A549 (cell line): ENCODE data around the gene HLA-DMB. TPM values are rescaled to one million over a fixed set of nuclear protein-coding genes. Genes with fewer than 3 reads are reported as not detected.

Experiments
- ATAC-seq, 2 experiments: fragments of 200-7000 bp in 1 of 2; fragments of >200 bp in 1 of 2; cut with Nextera tagmentation in 1 of 2; cut with Tn5 transposase in 1 of 2; 3 replicates each; pipeline versions ENCODE4 v1.8.0 to v1.9.1; 2018 to 2020; ENCODE audit warnings: mild to moderate bottlenecking in 1 of 2, moderate library complexity in 1 of 2
- CTCF ChIA-PET: fragments of 300-600 bp; sonication (Branson Sonifier 250); formaldehyde crosslinking; extraction: SDS; loops from one replicate; lab custom pipeline; 2021; ENCODE audit warnings: antibody characterized with exemption, inconsistent platforms; lab: Yijun Ruan, JAX
- POLR2A ChIA-PET: fragments of 350-600 bp; formaldehyde crosslinking; extraction: SDS; loops from one replicate; lab custom pipeline; 2021; ENCODE audit warnings: antibody characterized with exemption, inconsistent platforms; lab: Yijun Ruan, JAX
- DNase-seq, 2 experiments: peaks; one replicate each; pipeline versions ENCODE4 v3.0.0 to v3.0.0-alpha.2; 2011 to 2016; ENCODE audit warnings: low read depth in 1 of 2, low spot score in 1 of 2
- FAIRE-seq: peaks from 2 replicates; lab custom pipeline; 2011; peaks lifted over from hg19 to GRCh38; lab: Jason Lieb, UNC
- H3K27ac ChIP-seq, 2 experiments: fragments of >200 bp; sonication (Bioruptor Twin); formaldehyde crosslinking; 3 replicates each; pipeline ENCODE4 v1.5.1; 2016 to 2017
- H3K4me1 ChIP-seq: fragments of >200 bp; sonication (Bioruptor Twin); formaldehyde crosslinking; 3 replicates; pipeline ENCODE4 v1.6.1; 2016
- H3K4me2 ChIP-seq: fragments of >200 bp; sonication (Bioruptor Twin); formaldehyde crosslinking; 3 replicates; pipeline ENCODE4 v1.6.1; 2016
- H3K4me3 ChIP-seq: fragments of >200 bp; sonication (Bioruptor Twin); formaldehyde crosslinking; 3 replicates; pipeline ENCODE4 v1.5.1; 2016
- H3K9me3 ChIP-seq: fragments of >200 bp; sonication (Bioruptor Twin); formaldehyde crosslinking; 3 replicates; pipeline ENCODE4 v1.6.1; 2016
- CEBPB ChIP-seq, 2 experiments: fragments of >200 bp in 1 of 2; sonication (Bioruptor Twin) in 1 of 2; formaldehyde crosslinking in 1 of 2; IDR thresholded peaks; 2 replicates each; pipeline ENCODE4 v1.6.1; 2012 to 2016
- CHD2 ChIP-seq: fragments of 150-350 bp; IDR thresholded peaks from 2 replicates; pipeline ENCODE4 v1.6.1; 2014; ENCODE audit warnings: low read length; ENCODE audit not compliant: partially characterized antibody
- HMGXB4 ChIP-seq: fragments of 250-450 bp; sonication (Bioruptor Pico); IDR thresholded peaks from 2 replicates; pipeline ENCODE4 v1.5.0; 2021; ENCODE audit warnings: mild to moderate bottlenecking, moderate library complexity, borderline replicate concordance
- KDM1A ChIP-seq: fragments of 200-600 bp; sonication (generic); IDR thresholded peaks from 2 replicates; pipeline ENCODE4 v1.6.1; 2016; ENCODE audit warnings: low read depth, mild to moderate bottlenecking
- MAFK ChIP-seq: fragments of 450-650 bp; IDR thresholded peaks from 2 replicates; pipeline ENCODE4 v1.6.1; 2014; ENCODE audit not compliant: partially characterized antibody
- NFE2L2 ChIP-seq: fragments of 150-350 bp; conservative IDR thresholded peaks from 2 replicates; pipeline ENCODE4 v1.6.1; 2014; ENCODE audit warnings: low read length
- POLR2A ChIP-seq: IDR thresholded peaks from 2 replicates; pipeline ENCODE4 v1.6.1; 2012; ENCODE audit warnings: mild to moderate bottlenecking, low read length
- POLR2AphosphoS2 ChIP-seq: conservative IDR thresholded peaks from 2 replicates; pipeline ENCODE4 v1.6.1; 2012; ENCODE audit warnings: low read length, improper control_type of control experiment, inconsistent platforms
- RAD21 ChIP-seq, 2 experiments: fragments of >200 bp in 1 of 2; sonication (Bioruptor Twin) in 1 of 2; formaldehyde crosslinking in 1 of 2; IDR thresholded peaks in 1 of 2; conservative IDR thresholded peaks in 1 of 2; 2 replicates in 1 of 2; 3 replicates in 1 of 2; pipeline ENCODE4 v1.6.1; 2012 to 2018; ENCODE audit warnings: inconsistent platforms in 1 of 2
- RARB ChIP-seq: fragments of 250-450 bp; sonication (Bioruptor Pico); IDR thresholded peaks from 2 replicates; pipeline ENCODE4 v1.8.0; 2021; ENCODE audit warnings: mild to moderate bottlenecking, moderate library complexity
- RCOR1 ChIP-seq: fragments of 150-350 bp; IDR thresholded peaks from 2 replicates; pipeline ENCODE4 v1.6.1; 2014; ENCODE audit warnings: antibody characterized with exemption, low read length, low read depth
- REST ChIP-seq: fragments of 200-600 bp; sonication (generic); IDR thresholded peaks from 2 replicates; pipeline ENCODE4 v1.6.1; 2016; ENCODE audit warnings: antibody characterized with exemption, mild to moderate bottlenecking, moderate library complexity
- RFX5 ChIP-seq: fragments of 450-650 bp; IDR thresholded peaks from 2 replicates; pipeline ENCODE4 v1.7.1; 2014; ENCODE audit warnings: antibody characterized with exemption, mild to moderate bottlenecking, moderate library complexity
- RNF2 ChIP-seq: fragments of 200-600 bp; sonication (generic); IDR thresholded peaks from 2 replicates; pipeline ENCODE4 v1.6.1; 2016; ENCODE audit warnings: low read depth, mild to moderate bottlenecking, antibody characterized with exemption, moderate library complexity, borderline replicate concordance
- TFCP2L1 ChIP-seq: fragments of 250-450 bp; sonication (Bioruptor Pico); IDR thresholded peaks from 2 replicates; pipeline ENCODE4 v1.5.0; 2021; ENCODE audit warnings: mild to moderate bottlenecking
- ZC3H11A ChIP-seq: fragments of 450-650 bp; IDR thresholded peaks from 2 replicates; pipeline ENCODE4 v1.6.1; 2014; ENCODE audit warnings: antibody characterized with exemption, mild to moderate bottlenecking
- ZNF302 ChIP-seq: fragments of 250-450 bp; sonication (Bioruptor Pico); IDR thresholded peaks from 2 replicates; pipeline ENCODE4 v1.9.0; 2021; ENCODE audit warnings: inconsistent platforms, mild to moderate bottlenecking, moderate library complexity
- polyA plus RNA-seq, 4 experiments: library from polyadenylated mRNA; depleted of rRNA in 3 of 4; stranded (reverse); fragments of >200 nt; fragmentation: RNase III in 1 of 4; extraction: RNeasy Plus Mini Kit Qiagen cat#74134 plus additional on column Dnase treatment in 1 of 4; gene quantifications; 2 replicates in 3 of 4; 3 replicates in 1 of 4; pipeline ENCODE4 v1.2.3, GENCODE V29; 2011 to 2017
- TF ChIP-seq, protein P1 (sequence below): fragments of >200 bp; sonication (Bioruptor Twin); formaldehyde crosslinking; IDR thresholded peaks from 2 replicates; pipeline ENCODE4 v1.6.1; 2016
- TF ChIP-seq, protein P2 (sequence below): fragments of >200 bp; sonication (Bioruptor Twin); formaldehyde crosslinking; IDR thresholded peaks from 3 replicates; pipeline ENCODE4 v1.6.1; 2016
- TF ChIP-seq, protein P3 (sequence below): IDR thresholded peaks from 2 replicates; pipeline ENCODE4 v1.6.1; 2012; ENCODE audit warnings: low read depth, borderline replicate concordance

HLA-DMB gene
- polyA plus RNA-seq, 2 of the 4 experiments (the other 2 are of a cell fraction) = 3.7 to 14.3 TPM

DNA sequence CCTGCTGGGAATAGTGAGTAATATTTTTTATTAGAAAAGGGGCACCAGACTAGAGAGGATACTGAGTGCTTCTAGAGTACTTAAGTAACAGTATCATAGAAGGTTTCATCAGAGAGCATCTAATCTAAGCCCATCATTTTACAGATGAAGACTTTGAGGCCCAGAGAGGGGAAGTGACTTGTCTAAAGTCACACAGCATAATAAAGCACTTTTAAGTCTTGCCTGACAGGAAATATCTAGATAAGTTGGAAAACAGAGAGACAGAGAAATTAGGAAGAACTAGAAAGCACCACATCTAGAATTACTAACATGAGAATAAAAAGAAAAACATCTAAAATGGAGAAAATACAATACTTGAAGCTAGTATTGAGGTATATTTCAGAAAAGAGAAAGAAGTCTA lies 6.1 kb upstream of the HLA-DMB start:
- Histone ChIP-seq H3K27ac (no peak overlapping the region), H3K4me3 (no peak overlapping the region), H3K4me1 (no peaks in the 10 kb centered on the region), H3K4me2 (no peak overlapping the region), H3K9me3 (peaks cover 4% of the 10 kb centered on the region; the same call in 1 of the 3 replicates)
- CTCF ChIA-PET = interaction anchor here (0.7 to 2.6 kb wide), 17 partner anchors 11 to 526 kb away, joined by 3 to 32 read pairs (median 7); partner anchors contain the start of genes BRD2 and TAP2
- TF ChIP-seq RCOR1 = no peak
- POLR2A ChIA-PET = no interaction called here
- FAIRE-seq (no peak), ATAC-seq (no peak), DNase-seq (no peak)

- no peak overlapping the region for H3K4me3 ChIP-seq
- H3K27ac ChIP-seq = no peak overlapping the region
- CTCF ChIA-PET = no interaction called here
- no peak for DNase-seq
- FAIRE-seq = no peak
- POLR2A ChIA-PET = no interaction called here
- H3K9me3 ChIP-seq = peaks cover 4% of the 10 kb centered on the region; the same call in 1 of the 3 replicates
- H3K4me2 ChIP-seq = no peak overlapping the region
- ATAC-seq = no peak
- TF ChIP-seq, protein P1, sequence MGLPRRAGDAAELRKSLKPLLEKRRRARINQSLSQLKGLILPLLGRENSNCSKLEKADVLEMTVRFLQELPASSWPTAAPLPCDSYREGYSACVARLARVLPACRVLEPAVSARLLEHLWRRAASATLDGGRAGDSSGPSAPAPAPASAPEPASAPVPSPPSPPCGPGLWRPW = no peak
- no peak for TF ChIP-seq ZC3H11A
- no peak for TF ChIP-seq NFE2L2
- no peak for TF ChIP-seq POLR2A
- TF ChIP-seq, protein P2, sequence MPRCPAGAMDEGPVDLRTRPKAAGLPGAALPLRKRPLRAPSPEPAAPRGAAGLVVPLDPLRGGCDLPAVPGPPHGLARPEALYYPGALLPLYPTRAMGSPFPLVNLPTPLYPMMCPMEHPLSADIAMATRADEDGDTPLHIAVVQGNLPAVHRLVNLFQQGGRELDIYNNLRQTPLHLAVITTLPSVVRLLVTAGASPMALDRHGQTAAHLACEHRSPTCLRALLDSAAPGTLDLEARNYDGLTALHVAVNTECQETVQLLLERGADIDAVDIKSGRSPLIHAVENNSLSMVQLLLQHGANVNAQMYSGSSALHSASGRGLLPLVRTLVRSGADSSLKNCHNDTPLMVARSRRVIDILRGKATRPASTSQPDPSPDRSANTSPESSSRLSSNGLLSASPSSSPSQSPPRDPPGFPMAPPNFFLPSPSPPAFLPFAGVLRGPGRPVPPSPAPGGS = no peak
- TF ChIP-seq, protein P3, sequence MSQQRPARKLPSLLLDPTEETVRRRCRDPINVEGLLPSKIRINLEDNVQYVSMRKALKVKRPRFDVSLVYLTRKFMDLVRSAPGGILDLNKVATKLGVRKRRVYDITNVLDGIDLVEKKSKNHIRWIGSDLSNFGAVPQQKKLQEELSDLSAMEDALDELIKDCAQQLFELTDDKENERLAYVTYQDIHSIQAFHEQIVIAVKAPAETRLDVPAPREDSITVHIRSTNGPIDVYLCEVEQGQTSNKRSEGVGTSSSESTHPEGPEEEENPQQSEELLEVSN = no peak
- TF ChIP-seq RFX5 = no peak
- TF ChIP-seq HMGXB4 = no peak
- no peak for TF ChIP-seq RARB (CRISPR knock-in tag)
- no peak for TF ChIP-seq TFCP2L1 (CRISPR knock-in tag)
- no peak for TF ChIP-seq REST
- no peak for TF ChIP-seq ZNF302 (CRISPR knock-in tag)
- TF ChIP-seq RNF2 = no peak
- TF ChIP-seq MAFK = no peak
- no peak for TF ChIP-seq RAD21 (conservative IDR thresholded peaks at IDR 0.05 in 1 of 2, IDR thresholded peaks at IDR 0.05 in 1 of 2)
- no peak for TF ChIP-seq CHD2
- no peak for TF ChIP-seq POLR2AphosphoS2
- no peak for TF ChIP-seq CEBPB (IDR thresholded peaks at IDR 0.05)
- no peak for TF ChIP-seq KDM1A
- H3K4me1 ChIP-seq = no peaks in the 10 kb centered on the region
Measured at GRCh38 chr6:32945953-32946352, 5.1 kb upstream of the HLA-DMB start.
